Lung (tissue), 12 donors: ENCODE results near the gene ANO9. TPM values are rescaled to one million over a fixed set of nuclear protein-coding genes. Genes with fewer than 3 reads are reported as not detected.

Experiments
- ATAC-seq: fragments of 200-7000 bp; cut with Tn5 transposase; one replicate; pipeline ENCODE4 v1.9.1; 2020; ENCODE audit warnings: moderate number of reproducible peaks; ENCODE audit not compliant: insufficient read depth, low FRiP score
- DNase-seq, 3 donors: peaks; one replicate each; pipeline ENCODE4 v3.0.0-alpha.2; 2013 to 2017
- H3K27ac ChIP-seq, 2 donors: one replicate each; pipeline ENCODE4 v1.5.1; 2013; ENCODE audit warnings: mild to moderate bottlenecking in 2 of 2, moderate library complexity in 2 of 2, control low read depth in 1 of 2, inconsistent platforms in 1 of 2, low read depth in 1 of 2, low read length in 1 of 2
- H3K27me3 ChIP-seq, 3 donors: one replicate each; pipeline ENCODE4 v1.5.1; 2013; ENCODE audit warnings: low read length in 2 of 3; ENCODE audit not compliant: control insufficient read depth in 3 of 3, insufficient read depth in 3 of 3
- H3K36me3 ChIP-seq, 4 donors: one replicate each; pipeline ENCODE4 v1.5.1; 2013; ENCODE audit warnings: low read length in 4 of 4, mild to moderate bottlenecking in 1 of 4, moderate library complexity in 1 of 4; ENCODE audit not compliant: control insufficient read depth in 4 of 4, insufficient read depth in 4 of 4
- H3K4me1 ChIP-seq, 5 donors: one replicate each; pipeline ENCODE4 v1.5.1; 2013; ENCODE audit warnings: low read length in 5 of 5, mild to moderate bottlenecking in 2 of 5, moderate library complexity in 1 of 5; ENCODE audit not compliant: control insufficient read depth in 5 of 5, insufficient read depth in 5 of 5
- H3K4me3 ChIP-seq: one replicate; pipeline ENCODE4 v1.5.1; 2013; ENCODE audit warnings: mild to moderate bottlenecking, control low read depth, moderate library complexity
- H3K9ac ChIP-seq, 2 donors: one replicate each; pipeline ENCODE4 v1.5.1; 2013; ENCODE audit warnings: low read length in 2 of 2, control low read depth in 1 of 2; ENCODE audit not compliant: insufficient read depth in 1 of 2
- H3K9me3 ChIP-seq, 4 donors: one replicate each; pipeline ENCODE4 v1.5.1; 2013; ENCODE audit warnings: low read length in 3 of 4, mild to moderate bottlenecking in 1 of 4, moderate library complexity in 1 of 4; ENCODE audit not compliant: control insufficient read depth in 4 of 4, insufficient read depth in 3 of 4
- WGBS, 2 donors: extraction: QIAGEN DNeasy Blood & Tissue Kit; methylation state at CpG; one replicate each; pipeline ENCODE4 v1.1.7; 2013; 5-methylcytosine and 5-hydroxymethylcytosine counted together
- polyA plus RNA-seq, 2 donors: library from polyadenylated mRNA; stranded (reverse); fragments of 200-250 nt; gene quantifications; one replicate each; pipeline ENCODE4 v1.2.1, GENCODE V29; 2013
- total RNA-seq, 2 donors: library from RNA; depleted of rRNA in 1 of 2; stranded (reverse); fragments of >200 nt in 1 of 2; gene quantifications; one replicate each; pipeline ENCODE4 v1.2.1, GENCODE V29; 2014 to 2021
- TF ChIP-seq, protein P1 (sequence below): IDR thresholded peaks from 2 replicates; pipeline ENCODE4 v1.5.1; 2012; ENCODE audit warnings: mild to moderate bottlenecking; ENCODE audit errors: control extremely low read depth, extremely low read depth
- donor health status: control.
- donor health status: control.
- donor health status: Bipolar disorder and iron deficiency.
- donor health status: healthy.
- donor health status: DM: yes; HTN: yes; CAD: no.

Gene ANO9
- total and polyA plus RNA-seq, 4 donors: 5.8 to 18.6 (median 13.2) TPM

DNA sequence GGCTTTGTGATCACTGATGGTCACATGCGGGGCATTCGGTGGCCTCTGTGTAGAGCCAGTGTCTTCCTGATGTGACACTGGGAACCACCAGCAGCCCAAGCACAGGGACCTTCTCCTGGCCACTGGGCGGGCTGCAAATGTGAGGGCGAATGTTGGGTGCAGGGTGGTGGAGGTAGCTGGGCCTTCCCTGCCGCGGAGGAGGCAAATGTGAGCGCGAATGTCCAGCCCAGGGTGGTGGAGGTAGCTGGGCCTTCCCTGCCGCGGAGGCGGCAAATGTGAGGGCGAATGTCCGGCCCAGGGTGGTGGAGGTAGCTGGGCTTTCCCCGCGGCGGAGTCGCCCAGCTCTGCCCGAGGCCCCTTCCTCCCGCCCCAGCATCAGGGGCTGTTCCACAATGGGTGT, 31.6 kb upstream of the ANO9 start:
- ATAC-seq (no peak), DNase-seq (no peak)
- Histone ChIP-seq H3K9ac (no peak overlapping the region), H3K9me3 (no peaks in the 10 kb centered on the region), H3K27ac (no peak overlapping the region), H3K27me3 (no peaks in the 10 kb centered on the region), H3K36me3 (peaks cover 0 to 7% (median 1%) of the 10 kb centered on the region in 4 donors), H3K4me1 (peaks cover 3 to 13% (median 8%) of the 10 kb centered on the region in 5 donors), H3K4me3 (no peak overlapping the region)
- TF ChIP-seq, protein P1, sequence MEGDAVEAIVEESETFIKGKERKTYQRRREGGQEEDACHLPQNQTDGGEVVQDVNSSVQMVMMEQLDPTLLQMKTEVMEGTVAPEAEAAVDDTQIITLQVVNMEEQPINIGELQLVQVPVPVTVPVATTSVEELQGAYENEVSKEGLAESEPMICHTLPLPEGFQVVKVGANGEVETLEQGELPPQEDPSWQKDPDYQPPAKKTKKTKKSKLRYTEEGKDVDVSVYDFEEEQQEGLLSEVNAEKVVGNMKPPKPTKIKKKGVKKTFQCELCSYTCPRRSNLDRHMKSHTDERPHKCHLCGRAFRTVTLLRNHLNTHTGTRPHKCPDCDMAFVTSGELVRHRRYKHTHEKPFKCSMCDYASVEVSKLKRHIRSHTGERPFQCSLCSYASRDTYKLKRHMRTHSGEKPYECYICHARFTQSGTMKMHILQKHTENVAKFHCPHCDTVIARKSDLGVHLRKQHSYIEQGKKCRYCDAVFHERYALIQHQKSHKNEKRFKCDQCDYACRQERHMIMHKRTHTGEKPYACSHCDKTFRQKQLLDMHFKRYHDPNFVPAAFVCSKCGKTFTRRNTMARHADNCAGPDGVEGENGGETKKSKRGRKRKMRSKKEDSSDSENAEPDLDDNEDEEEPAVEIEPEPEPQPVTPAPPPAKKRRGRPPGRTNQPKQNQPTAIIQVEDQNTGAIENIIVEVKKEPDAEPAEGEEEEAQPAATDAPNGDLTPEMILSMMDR: no peak
- whole genome bisulfite sequencing, 2 donors: 95 to 99% methylated on average over 19 of the region's 19 CpGs

DNA sequence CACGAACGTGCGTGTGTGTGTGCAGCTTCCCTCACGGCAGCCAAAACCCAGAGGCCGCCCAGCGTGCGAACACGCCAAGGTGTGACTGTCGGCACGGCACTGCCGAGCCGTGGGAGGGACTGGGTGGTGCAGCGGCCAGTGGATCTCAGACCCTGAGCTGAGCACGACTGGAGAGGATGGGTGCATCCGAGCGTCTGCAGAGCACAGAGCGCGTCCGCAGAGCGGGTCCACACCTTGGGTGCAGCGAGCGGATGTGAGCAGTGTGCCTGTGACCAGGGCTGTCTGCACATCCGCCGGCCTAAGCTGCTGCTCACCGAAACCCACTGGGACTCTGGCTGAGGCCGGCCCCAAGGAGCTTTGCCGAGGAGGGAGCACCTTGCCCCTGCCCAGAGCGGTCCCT, 31.0 kb upstream of the ANO9 start:
- no peaks in the 10 kb centered on the region for H3K9me3 ChIP-seq
- no peaks in the 10 kb centered on the region for H3K27me3 ChIP-seq
- no peak overlapping the region for H3K4me3 ChIP-seq
- 97 to 98% methylated on average over 28 of the region's 28 CpGs for WGBS, 2 donors
- TF ChIP-seq, protein P1: no peak
- H3K27ac ChIP-seq: no peak overlapping the region
- DNase-seq: no peak
- no peak overlapping the region for H3K9ac ChIP-seq
- peaks cover 0 to 7% (median 1%) of the 10 kb centered on the region in 4 donors for H3K36me3 ChIP-seq
- H3K4me1 ChIP-seq: peaks cover 3 to 15% (median 8%) of the 10 kb centered on the region in 5 donors
- no peak for ATAC-seq

DNA sequence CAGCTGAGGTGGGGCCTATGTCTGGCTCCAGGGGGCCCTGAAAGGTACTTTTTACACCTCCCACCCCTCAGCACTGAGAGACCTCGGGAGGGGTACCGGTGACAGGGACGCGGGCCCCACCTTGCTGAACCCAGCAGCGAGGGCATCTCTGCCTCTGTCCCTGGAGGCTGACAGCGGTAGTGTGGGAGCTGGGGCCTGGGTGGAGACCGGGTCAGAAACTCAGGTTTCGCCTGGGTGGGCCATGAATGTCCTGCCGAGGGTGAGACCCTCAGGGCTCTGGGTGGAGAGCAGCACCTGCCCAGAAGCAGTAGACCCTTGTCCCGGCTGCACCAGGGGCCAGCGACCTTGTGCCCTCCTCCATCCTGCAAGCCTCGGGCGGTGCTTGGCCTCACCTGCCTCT, 30.5 kb upstream of the ANO9 start:
- DNase-seq (no peak), ATAC-seq (no peak)

More for the DNA sequence above, 30.5 kb upstream of the ANO9 start:
- Histone ChIP-seq H3K36me3 (peaks cover 0 to 7% (median 1%) of the 10 kb centered on the region in 4 donors), H3K27me3 (no peaks in the 10 kb centered on the region), H3K4me1 (peaks cover 3 to 15% (median 8%) of the 10 kb centered on the region in 5 donors), H3K9ac (no peak overlapping the region), H3K27ac (no peak overlapping the region), H3K9me3 (no peaks in the 10 kb centered on the region), H3K4me3 (no peak overlapping the region)
- WGBS, 2 donors: 94 to 95% methylated on average over 13 of the region's 13 CpGs
- TF ChIP-seq, protein P1: no peak
